Activated naive CD4-positive, alpha-beta T cell treated with anti-CD3 and anti-CD28 coated beads for 36 hours (primary cell): Measurements from ENCODE around the gene HOTAIR. TPM values are rescaled to one million over a fixed set of nuclear protein-coding genes. Genes with fewer than 3 reads are reported as not detected.

ENCODE experiments used
- CTCF ChIA-PET: fragments of 350-600 bp; sonication (Branson Sonifier 250); formaldehyde crosslinking; loops from one replicate; lab custom pipeline; 2021; ENCODE audit warnings: antibody characterized with exemption; lab: Charles Lee
- DNase-seq: peaks from one replicate; pipeline ENCODE4 v3.0.0-alpha.2; 2020
- H3K27ac Mint-ChIP-seq: one replicate; pipeline ENCODE4 v1.8.0; 2021; ENCODE audit warnings: mild to moderate bottlenecking, mixed read lengths
- H3K27me3 Mint-ChIP-seq: one replicate; pipeline ENCODE4 v1.8.0; 2021; ENCODE audit warnings: low read depth, mixed read lengths
- H3K36me3 Mint-ChIP-seq: one replicate; pipeline ENCODE4 v1.8.0; 2021; ENCODE audit warnings: low read depth, mixed read lengths
- H3K4me1 Mint-ChIP-seq: one replicate; pipeline ENCODE4 v1.8.0; 2021; ENCODE audit warnings: low read depth, mixed read lengths
- H3K4me3 Mint-ChIP-seq: one replicate; pipeline ENCODE4 v1.8.0; 2021; ENCODE audit warnings: mild to moderate bottlenecking, moderate library complexity, mixed read lengths
- H3K9me3 Mint-ChIP-seq: one replicate; pipeline ENCODE4 v1.8.0; 2021; ENCODE audit warnings: mixed read lengths
- intact Hi-C: fragments of 100-400 bp; cut with micrococcal nuclease; formaldehyde crosslinking; loops from one replicate; pipeline ENCODE4 v1.15.1; 2023
- total RNA-seq, 2 experiments: library from RNA; stranded (reverse); gene quantifications; one replicate each; pipeline ENCODE4 v1.2.3, GENCODE V29; 2021

HOTAIR gene
- total RNA-seq, 2 experiments from 2014 or later: not detected

- Mint-ChIP-seq H3K27me3 (peaks cover 93% of the 10 kb centered on the region), H3K9me3 (no peaks in the 10 kb centered on the region), H3K27ac (no peak overlapping the region), H3K4me3 (no peak overlapping the region), H3K36me3 (no peaks in the 10 kb centered on the region), H3K4me1 (peaks cover 26% of the 10 kb centered on the region)
- DNase-seq: no peak
- CTCF ChIA-PET: interaction anchor here (1.7 to 6.8 kb wide), 2 partner anchors 16 to 205 kb away, joined by 5 to 38 read pairs; partner anchors contain the start of gene HOXC10
- intact Hi-C loops: no loop called here
Measured at GRCh38 chr12:54002278-54002914, 27.6 kb upstream of the HOTAIR start.

- CTCF ChIA-PET: interaction anchor here (0.6 to 1.9 kb wide), 4 partner anchors 191 to 209 kb away, joined by 3 to 6 read pairs (median 4); no protein-coding TSS in a partner anchor
- H3K27me3 Mint-ChIP-seq: peaks cover 88% of the 10 kb centered on the region
- H3K27ac Mint-ChIP-seq: no peak overlapping the region
- H3K4me1 Mint-ChIP-seq: peaks cover 26% of the 10 kb centered on the region
- no peaks in the 10 kb centered on the region for H3K36me3 Mint-ChIP-seq
- no peaks in the 10 kb centered on the region for H3K9me3 Mint-ChIP-seq
- no peak for DNase-seq
- H3K4me3 Mint-ChIP-seq: no peak overlapping the region
- intact Hi-C loops: no loop called here
Measured at GRCh38 chr12:54001283-54002187, 26.8 kb upstream of the HOTAIR start.

- CTCF ChIA-PET: interaction anchor here (0.6 to 1.9 kb wide), 10 partner anchors 15 to 359 kb away, joined by 3 to 6 read pairs (median 3); partner anchors contain the start of gene HOXC10
- Mint-ChIP-seq H3K27ac (no peak within 1 kb of the TSS), H3K4me1 (peaks cover 28% of the 10 kb centered on the region)
Measured at GRCh38 chr12:54000116-54001114, 25.7 kb upstream of the HOTAIR start, which contains the start of gene HOXC9. HOXC9 (plus strand) TSS chr12:54000161; CDS start chr12:54000189, 28 bp downstream.

DNA sequence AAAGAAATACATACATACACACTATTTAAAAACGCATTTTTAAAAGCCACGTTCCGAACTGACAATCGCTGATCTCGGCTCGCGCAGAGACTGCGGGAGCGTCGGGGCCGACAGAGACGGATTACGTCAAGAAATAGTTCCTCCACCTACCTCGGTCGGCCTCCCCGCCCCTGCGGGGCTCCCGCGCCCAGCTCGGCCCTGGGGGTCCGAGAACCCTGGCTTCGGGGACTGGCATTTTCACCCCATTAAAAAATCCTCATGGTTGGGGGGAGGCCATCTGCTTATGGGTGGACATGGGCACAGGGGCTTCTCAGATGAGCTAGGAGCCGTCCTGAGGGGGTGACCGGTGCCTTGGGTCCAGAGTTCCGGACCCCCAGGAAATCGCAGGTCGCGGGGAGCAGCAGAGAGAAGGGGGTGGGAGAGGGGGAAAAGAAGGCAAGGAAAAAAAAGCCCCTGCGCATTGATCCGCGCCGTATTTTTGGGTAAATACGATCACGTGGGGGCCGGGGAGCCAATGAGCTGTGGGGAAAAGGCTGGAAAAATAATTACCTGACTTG, 24.9 kb upstream of the HOTAIR start:
- H3K4me1 Mint-ChIP-seq: peaks cover 33% of the 10 kb centered on the region
- peaks cover 81% of the 10 kb centered on the region for H3K27me3 Mint-ChIP-seq
- H3K36me3 Mint-ChIP-seq: no peaks in the 10 kb centered on the region
- DNase-seq: peak; percentile 41
- H3K4me3 Mint-ChIP-seq: peak overlapping the region; percentile 39
- intact Hi-C loops: loop anchor here (1.0 to 5.0 kb wide), 2 partner anchors 14 to 42 kb away; partner anchors contain the start of gene HOXC10
- CTCF ChIA-PET: interaction anchor here (0.7 to 1.9 kb wide), 8 partner anchors 14 to 360 kb away, joined by 3 to 10 read pairs (median 3); partner anchors contain the start of gene HOXC10
- H3K9me3 Mint-ChIP-seq: no peaks in the 10 kb centered on the region
- no peak overlapping the region for H3K27ac Mint-ChIP-seq

More at GRCh38 chr12:54000116-54001114, 25.7 kb upstream of the HOTAIR start, which contains the start of gene HOXC9:
- Mint-ChIP-seq H3K36me3 (no peaks in the 10 kb centered on the region), H3K4me3 (peak within 1 kb of the TSS; percentile 39), H3K27me3 (peaks cover 82% of the 10 kb centered on the region), H3K9me3 (no peaks in the 10 kb centered on the region)
- DNase-seq: no peak
- intact Hi-C loops: loop anchor here (1.0 kb wide), 1 partner anchor 15 kb away; the partner anchor contains the start of gene HOXC10

GRCh38 chr12:53998900-53999236, 24.1 kb upstream of the HOTAIR start:
- Mint-ChIP-seq H3K27me3 (peaks cover 82% of the 10 kb centered on the region), H3K9me3 (no peaks in the 10 kb centered on the region), H3K4me1 (peaks cover 37% of the 10 kb centered on the region), H3K4me3 (no peak overlapping the region), H3K36me3 (peaks cover 1% of the 10 kb centered on the region), H3K27ac (no peak overlapping the region)
- DNase-seq: no peak
- intact Hi-C loops: loop anchor here (5.0 kb wide), 1 partner anchor 42 kb away; no protein-coding TSS in a partner anchor
- CTCF ChIA-PET: interaction anchor here (1.3 to 1.4 kb wide), 3 partner anchors 203 to 211 kb away, joined by 3 to 10 read pairs (median 4); no protein-coding TSS in a partner anchor

- Mint-ChIP-seq H3K4me1 (peaks cover 39% of the 10 kb centered on the region), H3K27ac (no peak overlapping the region), H3K9me3 (no peaks in the 10 kb centered on the region), H3K36me3 (peaks cover 2% of the 10 kb centered on the region), H3K4me3 (no peak overlapping the region), H3K27me3 (peaks cover 82% of the 10 kb centered on the region)
- intact Hi-C loops: loop anchor here (5.0 kb wide), 1 partner anchor 41 kb away; no protein-coding TSS in a partner anchor
- CTCF ChIA-PET: interaction anchor here (0.5 to 1.7 kb wide), 7 partner anchors 10 to 432 kb away, joined by 3 to 10 read pairs (median 4); partner anchors contain the start of gene HOXC8
- DNase-seq: no peak
Measured at GRCh38 chr12:53998110-53998899, 23.6 kb upstream of the HOTAIR start.

- CTCF ChIA-PET: interaction anchor here (0.5 to 1.7 kb wide), 9 partner anchors 9 to 433 kb away, joined by 3 to 5 read pairs (median 3); partner anchors contain the start of gene HOXC8
- DNase-seq: no peak
- Mint-ChIP-seq H3K27me3 (peaks cover 81% of the 10 kb centered on the region), H3K9me3 (no peaks in the 10 kb centered on the region), H3K36me3 (peaks cover 2% of the 10 kb centered on the region), H3K4me1 (peaks cover 37% of the 10 kb centered on the region), H3K27ac (no peak overlapping the region), H3K4me3 (no peak overlapping the region)
- intact Hi-C loops: loop anchor here (5.0 kb wide), 1 partner anchor 40 kb away; no protein-coding TSS in a partner anchor
Measured at GRCh38 chr12:53997204-53998109, 22.7 kb upstream of the HOTAIR start.

DNA sequence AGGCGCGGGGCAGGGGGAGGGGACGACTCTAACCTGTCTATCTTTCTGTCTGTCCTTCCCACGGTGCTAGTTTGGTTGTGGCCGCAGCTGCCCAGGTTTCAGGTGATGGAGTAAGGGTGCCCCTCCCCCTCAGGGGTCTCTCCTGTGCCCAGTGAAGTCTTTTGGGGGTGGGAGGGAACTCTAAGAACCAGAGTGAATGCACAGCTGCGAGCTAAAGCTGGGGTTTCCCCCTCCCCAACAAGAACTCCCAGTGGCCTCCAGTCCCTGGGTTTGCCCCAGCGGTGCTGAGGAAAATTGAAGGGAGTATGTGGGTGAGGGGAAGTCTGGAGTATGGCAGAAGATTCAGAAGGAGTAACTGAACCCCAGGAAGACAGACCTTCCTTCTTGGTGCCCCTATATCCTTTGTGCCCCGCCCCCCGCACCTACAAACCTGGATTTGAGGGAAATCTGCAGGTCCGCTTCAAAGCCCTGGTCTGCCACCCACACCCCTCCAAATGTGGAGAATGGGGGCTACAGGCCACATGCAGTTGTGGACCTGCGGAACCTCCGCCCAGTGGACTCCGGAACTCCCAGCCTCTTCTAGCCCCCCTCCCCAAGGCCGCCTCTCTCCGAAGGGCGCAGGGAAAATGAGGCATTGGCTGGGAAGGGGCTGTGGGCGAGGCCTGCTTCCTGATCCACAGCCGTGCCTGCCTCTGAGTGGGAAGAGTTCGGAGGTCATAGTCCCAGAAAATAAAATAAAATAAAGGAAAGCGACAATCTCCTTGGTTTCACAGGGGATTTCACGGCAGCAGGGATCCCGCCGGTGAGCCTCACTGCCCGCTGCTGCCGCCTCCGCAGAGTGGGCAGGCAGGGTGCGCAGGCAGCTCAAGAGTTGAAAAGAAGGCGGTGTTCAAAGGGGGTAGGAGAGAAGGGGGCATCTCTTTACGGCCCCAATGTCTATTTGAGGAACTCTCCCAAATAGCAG, 21.8 kb upstream of the HOTAIR start:
- Mint-ChIP-seq H3K9me3 (no peaks in the 10 kb centered on the region), H3K36me3 (peaks cover 2% of the 10 kb centered on the region), H3K27ac (no peak overlapping the region), H3K27me3 (peaks cover 81% of the 10 kb centered on the region), H3K4me1 (peaks cover 36% of the 10 kb centered on the region), H3K4me3 (peak overlapping the region; percentile 74)
- CTCF ChIA-PET: interaction anchor here (0.5 to 1.7 kb wide), 4 partner anchors 10 to 336 kb away, joined by 3 to 5 read pairs (median 3); partner anchors contain the start of gene HOXC8
- intact Hi-C loops: loop anchor here (1.0 to 5.0 kb wide), 2 partner anchors 11 to 39 kb away; partner anchors contain the start of gene HOXC10
- peak; percentile 29 for DNase-seq
